Kidney epithelial cell (primary cell): ENCODE results near the gene SLX1A. TPM values are rescaled to one million over a fixed set of nuclear protein-coding genes. Genes with fewer than 3 reads are reported as not detected.
"Not testable (repeated sequence)": the region's sequence is repeated elsewhere in the genome, so short reads cannot be mapped to it uniquely, and the experiment has no call there.

Source experiments
- DNase-seq: peaks from one replicate; pipeline ENCODE4 v3.0.0-alpha.2; 2010; ENCODE audit warnings: low read depth
- H3K27me3 ChIP-seq: 2 replicates; pipeline ENCODE4 v1.6.0; 2011; ENCODE audit warnings: low read length; ENCODE audit not compliant: control insufficient read depth, insufficient read depth
- H3K36me3 ChIP-seq: 2 replicates; pipeline ENCODE4 v1.5.1; 2011; ENCODE audit warnings: low read length; ENCODE audit not compliant: control insufficient read depth, insufficient read depth
- H3K4me3 ChIP-seq: 2 replicates; pipeline ENCODE4 v1.5.1; 2011; ENCODE audit warnings: low read depth, mild to moderate bottlenecking, control low read depth, low read length
- total RNA-seq: library from RNA; depleted of rRNA; stranded (reverse); fragments of >200 nt; gene quantifications from 2 replicates; pipeline ENCODE4 v1.2.3, GENCODE V29; 2015
- TF ChIP-seq, protein P1 (sequence below): IDR thresholded peaks from 2 replicates; pipeline ENCODE4 v1.5.1; 2011; ENCODE audit warnings: mild to moderate bottlenecking, moderate library complexity, low read length, control low read depth, inconsistent platforms; ENCODE audit not compliant: insufficient read depth, poor library complexity, severe bottlenecking

SLX1A gene
- total RNA-seq, 1 donor from 2014 or later = 35.0 TPM

DNA sequence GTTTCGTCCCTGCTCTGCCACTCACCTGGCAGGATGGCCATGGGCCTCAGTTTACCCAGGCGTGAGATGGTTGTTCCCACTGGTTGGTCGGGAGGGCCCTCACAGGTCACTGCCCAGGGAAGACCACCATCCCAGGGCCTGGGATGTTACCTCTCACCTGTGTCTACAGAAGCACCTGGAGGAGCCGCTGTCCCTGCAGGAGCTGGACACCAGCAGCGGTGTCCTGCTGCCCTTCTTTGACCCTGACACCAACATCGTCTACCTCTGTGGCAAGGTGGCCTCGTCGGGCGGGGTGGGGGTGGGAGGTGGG is 6.2 kb upstream of the SLX1A start:
- H3K4me3 ChIP-seq = no peak overlapping the region
- H3K27me3 ChIP-seq = no peaks in the 10 kb centered on the region
- H3K36me3 ChIP-seq = no peaks in the 10 kb centered on the region
- no peak for DNase-seq
- TF ChIP-seq, protein P1, sequence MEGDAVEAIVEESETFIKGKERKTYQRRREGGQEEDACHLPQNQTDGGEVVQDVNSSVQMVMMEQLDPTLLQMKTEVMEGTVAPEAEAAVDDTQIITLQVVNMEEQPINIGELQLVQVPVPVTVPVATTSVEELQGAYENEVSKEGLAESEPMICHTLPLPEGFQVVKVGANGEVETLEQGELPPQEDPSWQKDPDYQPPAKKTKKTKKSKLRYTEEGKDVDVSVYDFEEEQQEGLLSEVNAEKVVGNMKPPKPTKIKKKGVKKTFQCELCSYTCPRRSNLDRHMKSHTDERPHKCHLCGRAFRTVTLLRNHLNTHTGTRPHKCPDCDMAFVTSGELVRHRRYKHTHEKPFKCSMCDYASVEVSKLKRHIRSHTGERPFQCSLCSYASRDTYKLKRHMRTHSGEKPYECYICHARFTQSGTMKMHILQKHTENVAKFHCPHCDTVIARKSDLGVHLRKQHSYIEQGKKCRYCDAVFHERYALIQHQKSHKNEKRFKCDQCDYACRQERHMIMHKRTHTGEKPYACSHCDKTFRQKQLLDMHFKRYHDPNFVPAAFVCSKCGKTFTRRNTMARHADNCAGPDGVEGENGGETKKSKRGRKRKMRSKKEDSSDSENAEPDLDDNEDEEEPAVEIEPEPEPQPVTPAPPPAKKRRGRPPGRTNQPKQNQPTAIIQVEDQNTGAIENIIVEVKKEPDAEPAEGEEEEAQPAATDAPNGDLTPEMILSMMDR = no peak

DNA sequence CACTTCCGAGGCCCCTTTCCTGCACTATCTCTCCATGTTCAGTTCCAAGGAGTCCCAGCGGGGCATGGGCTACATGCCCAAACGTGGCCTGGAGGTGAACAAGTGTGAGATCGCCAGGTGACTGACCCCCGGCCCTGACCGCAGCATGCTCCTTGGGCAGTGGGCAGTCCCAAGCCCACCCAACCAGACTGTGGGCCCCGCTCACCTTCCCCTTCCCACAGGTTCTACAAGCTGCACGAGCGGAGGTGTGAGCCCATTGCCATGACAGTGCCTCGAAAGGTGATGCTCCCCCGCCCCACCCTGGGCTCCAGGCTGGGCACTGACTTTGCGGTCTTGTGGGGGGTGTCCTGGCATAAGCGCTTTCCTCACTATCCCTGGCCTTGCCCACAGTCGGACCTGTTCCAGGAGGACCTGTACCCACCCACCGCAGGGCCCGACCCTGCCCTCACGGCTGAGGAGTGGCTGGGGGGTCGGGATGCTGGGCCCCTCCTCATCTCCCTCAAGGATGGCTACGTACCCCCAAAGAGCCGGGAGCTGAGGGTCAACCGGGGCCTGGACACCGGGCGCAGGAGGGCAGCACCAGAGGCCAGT is 5.6 kb upstream of the SLX1A start:
- Histone ChIP-seq H3K36me3 (no peaks in the 10 kb centered on the region), H3K4me3 (no peak overlapping the region), H3K27me3 (no peaks in the 10 kb centered on the region)
- TF ChIP-seq, protein P1 = no peak
- no peak for DNase-seq

DNA sequence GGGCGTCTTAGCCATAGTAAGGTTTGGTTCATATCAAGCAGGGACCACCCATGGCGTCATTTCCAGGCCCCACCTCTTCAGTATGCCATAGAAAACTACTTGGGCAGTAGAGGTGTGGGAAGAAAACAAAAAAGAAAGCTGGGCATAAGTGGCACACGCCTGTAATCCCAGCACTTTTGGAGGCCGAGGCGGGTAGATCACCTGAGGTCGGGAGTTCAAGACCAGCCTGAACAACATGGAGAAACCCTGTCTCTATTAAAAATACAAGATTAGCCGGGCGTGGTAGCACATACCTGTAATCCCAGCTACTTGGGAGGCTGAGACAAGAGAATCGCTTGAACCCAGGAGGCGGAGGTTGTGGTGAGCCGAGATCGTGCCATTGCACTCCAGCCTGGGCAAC is 2.5 kb upstream of the SLX1A start:
- DNase-seq, H3K36me3 ChIP-seq, H3K27me3 ChIP-seq, H3K4me3 ChIP-seq: not testable (repeated sequence)

DNA sequence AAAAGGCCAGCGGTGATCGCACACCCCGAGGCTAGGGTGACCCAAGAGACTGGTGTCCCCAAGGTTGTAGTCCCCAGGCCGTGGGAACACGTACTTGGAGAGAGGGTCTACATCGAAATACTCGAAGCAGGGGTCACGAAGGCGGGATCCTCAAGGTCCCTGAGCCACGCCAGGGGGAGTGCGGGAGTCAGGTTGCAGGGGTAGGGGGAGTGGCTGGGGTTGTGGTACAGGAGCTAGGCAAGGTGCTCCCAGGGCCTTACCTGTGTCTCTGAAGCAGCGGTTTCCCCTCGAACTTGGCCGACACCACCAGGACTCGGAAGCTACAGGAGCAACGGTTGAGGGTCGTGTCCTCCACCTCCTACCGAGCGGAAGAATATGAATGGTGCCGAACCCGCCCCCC is 577 bp upstream of the SLX1A start:
- not testable (repeated sequence) for DNase-seq, H3K27me3 ChIP-seq

DNA sequence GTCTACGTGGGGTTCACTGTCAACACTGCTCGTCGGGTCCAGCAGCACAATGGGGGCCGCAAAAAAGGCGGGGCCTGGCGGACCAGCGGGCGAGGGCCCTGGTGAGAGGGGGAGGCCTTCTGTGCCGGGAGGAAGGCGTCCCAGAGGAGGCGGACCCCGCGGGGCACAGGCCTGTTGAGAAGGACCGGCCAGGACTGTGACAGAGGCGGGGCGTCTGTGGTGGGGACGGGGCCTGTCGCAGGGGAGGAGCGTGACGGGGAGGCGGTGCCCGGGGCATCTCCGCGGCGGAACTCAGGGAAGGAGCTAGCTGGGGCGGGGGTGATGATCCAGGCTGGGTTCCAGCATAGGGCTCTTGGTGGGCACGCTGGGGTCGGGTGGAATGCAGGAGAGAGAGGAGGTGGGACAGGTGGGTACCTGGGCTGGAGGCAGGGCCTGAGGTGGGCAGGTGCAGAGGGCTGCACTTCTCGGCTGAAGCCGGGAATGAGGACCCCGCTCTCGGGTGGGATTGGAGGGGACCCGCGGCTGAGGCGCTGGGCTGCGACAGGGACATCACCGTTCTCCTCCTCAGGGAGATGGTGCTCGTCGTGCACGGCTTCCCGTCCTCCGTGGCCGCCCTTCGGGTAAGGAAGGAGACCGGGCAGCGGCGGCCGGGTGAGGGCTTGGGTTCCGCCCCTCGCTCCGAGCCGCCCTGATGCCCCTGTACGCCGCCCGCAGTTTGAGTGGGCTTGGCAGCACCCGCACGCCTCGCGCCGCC is 674 bp downstream of the SLX1A start:
- peak overlapping the region; percentile 47 for H3K4me3 ChIP-seq
- DNase-seq, H3K27me3 ChIP-seq, H3K36me3 ChIP-seq: not testable (repeated sequence)

More for the DNA sequence above, 577 bp upstream of the SLX1A start:
- not testable (repeated sequence) for H3K4me3 ChIP-seq, H3K36me3 ChIP-seq

DNA sequence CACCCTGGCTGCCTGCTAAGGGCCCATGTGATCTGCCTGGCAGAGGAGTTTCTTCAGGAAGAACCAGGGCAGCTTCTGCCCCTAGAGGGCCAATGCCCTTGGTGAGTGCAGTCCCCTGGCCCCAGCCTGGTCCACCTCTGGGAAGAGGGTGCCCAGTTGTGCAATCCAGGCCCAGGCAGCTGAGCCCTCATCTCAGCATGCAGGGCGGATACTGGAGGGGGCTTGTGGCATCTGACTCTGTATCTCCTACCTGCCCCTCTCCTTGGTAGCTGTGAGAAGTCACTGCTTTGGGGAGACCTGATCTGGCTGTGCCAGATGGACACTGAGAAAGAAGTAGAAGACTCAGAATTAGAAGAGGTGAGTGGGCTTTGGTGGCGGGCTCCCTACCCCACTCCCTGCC is 3.3 kb downstream of the SLX1A start:
- DNase-seq, H3K4me3 ChIP-seq, H3K27me3 ChIP-seq, H3K36me3 ChIP-seq: not testable (repeated sequence)

DNA sequence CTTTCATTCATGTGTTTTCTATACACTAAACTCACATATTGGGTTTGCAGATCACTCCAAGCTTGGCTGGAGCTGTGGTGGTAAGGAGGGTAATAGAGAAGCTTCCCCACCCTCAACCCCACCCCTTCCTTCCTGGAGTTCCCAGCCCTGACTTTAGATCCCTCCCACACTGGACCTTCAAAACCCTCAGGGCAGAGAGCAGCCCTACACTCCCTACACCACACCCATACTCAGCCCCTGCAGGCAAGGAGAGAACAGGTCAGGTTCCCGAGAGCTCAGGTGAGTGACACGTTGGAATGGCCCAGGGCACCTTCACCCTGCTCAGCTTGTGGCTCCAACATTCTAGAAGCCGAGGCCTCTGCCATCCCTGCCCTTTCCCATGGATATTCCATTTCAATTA is 5.4 kb downstream of the SLX1A start, which contains the start of gene SULT1A3:
TSS of gene SULT1A3 (plus strand) at position 207 of the 400 bp plus-strand sequence. CDS start 1,474 bp downstream, outside the sequence.
- H3K36me3 ChIP-seq, H3K27me3 ChIP-seq, H3K4me3 ChIP-seq, DNase-seq: not testable (repeated sequence)

DNA sequence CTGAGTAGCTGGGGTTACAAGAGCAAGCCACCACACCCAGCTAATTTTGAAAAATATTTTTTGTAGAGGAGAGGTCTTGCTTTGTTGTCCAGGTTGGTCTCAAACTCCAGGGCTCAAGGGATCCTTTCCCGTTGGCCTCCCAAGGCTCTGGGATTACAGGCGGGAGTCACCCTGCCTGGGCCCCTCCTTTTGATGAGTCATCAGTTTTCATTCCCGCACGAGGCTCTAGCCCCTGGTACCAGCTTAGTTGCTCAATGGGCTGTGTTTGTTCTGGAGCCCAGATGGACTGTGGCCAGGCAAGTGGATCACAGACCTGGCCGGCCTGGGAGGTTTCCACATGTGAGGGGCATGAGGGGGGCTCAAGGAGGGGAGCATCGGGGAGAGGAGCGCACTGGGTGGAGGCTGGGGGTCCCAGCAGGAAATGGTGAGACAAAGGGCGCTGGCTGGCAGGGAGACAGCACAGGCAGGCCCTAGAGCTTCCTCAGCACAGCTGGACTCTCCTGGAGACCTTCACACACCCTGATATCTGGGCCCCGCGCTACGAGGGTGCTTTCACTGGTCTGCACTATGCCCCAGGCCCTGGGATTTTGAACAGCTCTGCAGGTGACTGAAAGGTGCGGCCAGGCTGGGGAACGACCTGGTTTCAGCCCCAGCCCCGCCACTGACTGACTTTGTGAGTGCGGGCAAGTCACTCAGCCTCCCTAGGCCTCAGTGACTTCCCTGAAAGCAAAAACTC is 6.1 kb downstream of the SLX1A start:
- not testable (repeated sequence) for H3K27me3 ChIP-seq, DNase-seq

DNA sequence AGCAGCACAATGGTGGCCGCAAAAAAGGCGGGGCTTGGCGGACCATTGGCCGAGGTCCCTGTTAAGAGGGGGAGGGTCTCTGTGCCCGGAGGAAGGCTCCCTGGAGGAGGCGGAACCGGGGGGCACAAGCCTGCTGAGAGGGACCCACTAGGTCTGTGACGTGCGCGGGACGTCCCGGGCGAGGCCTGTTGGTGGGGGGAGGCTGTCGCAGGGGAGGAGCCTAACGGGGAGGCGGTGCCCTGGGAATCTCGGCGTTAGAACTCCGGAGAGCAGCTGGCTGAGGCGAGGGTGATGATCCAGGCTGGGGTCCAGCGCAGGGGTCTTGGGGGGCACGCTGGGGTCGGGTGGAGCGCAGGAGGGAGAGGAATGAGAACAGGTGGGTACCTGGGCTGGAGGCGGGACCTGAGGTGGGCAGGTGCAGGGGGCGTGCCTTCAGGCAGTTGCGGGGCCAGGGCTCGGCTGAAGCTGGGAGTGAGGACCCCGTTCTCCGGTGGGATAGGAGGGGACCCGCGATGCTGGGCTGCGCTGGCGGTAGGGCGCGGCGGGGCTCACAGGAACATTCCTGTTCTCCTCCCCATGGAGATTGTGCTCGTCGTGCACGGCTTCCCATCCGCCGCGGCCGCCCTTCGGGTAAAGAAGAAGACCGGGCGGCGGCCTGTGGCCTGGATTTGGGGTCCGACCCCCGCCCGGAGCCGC is 12.0 kb downstream of the SLX1A start:
- DNase-seq, H3K27me3 ChIP-seq, H3K36me3 ChIP-seq: not testable (repeated sequence)
- H3K4me3 ChIP-seq = peak overlapping the region; percentile 50

More for the DNA sequence above, 6.1 kb downstream of the SLX1A start:
- not testable (repeated sequence) for H3K4me3 ChIP-seq, H3K36me3 ChIP-seq

DNA sequence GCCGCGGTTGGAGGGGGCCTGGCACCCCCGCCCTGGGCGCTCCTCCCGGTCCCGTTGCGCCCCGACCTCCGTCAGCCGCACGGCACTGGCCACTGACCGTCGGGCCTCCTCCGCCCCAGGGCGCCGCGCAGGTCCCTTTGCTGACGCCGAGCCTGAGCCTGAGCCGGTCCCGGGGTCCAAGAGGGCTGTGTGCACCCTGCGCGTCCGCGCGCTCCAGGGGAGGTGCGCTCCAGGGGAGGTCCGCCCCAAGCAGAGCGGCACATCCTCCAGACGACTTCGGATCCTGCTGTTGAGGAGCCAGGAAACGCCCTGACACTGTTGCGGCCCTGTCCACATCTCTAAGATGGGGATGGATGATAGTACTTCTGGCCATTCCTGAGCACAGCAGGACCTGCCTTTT is 12.6 kb downstream of the SLX1A start:
- not testable (repeated sequence) for H3K4me3 ChIP-seq, H3K36me3 ChIP-seq, DNase-seq, H3K27me3 ChIP-seq

DNA sequence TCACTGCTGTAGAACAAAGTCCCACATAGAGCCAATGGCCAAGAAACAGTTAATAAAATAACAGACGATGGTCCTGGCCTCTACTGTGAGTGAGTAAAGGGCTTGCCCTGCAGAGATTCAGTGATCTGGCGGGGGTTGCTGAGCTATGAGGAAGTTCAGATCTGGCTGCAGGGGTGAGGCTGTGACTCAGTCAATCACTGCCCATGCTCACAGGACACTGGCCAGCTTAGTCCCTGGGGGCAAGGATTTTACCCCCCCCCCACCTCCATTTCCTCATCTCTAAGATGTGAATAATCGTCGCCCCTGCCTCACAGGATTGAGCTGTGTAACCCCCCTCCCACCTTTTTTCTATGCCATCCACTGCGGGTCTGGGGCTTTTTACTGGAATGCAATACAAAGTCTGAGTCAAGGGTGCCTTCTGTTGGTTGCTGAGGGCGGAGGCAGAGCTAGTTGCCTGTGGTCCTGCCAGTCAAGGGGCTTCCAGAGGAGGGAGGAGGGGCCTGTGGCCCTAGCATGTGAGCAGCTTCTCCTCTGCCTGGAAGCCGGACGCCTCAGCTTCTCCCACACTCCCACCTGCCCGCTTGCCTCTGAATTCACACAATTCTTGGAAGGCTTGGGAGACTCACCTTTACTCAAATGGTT is 13.5 kb downstream of the SLX1A start:
- not testable (repeated sequence) for H3K4me3 ChIP-seq, H3K27me3 ChIP-seq, H3K36me3 ChIP-seq, DNase-seq

DNA sequence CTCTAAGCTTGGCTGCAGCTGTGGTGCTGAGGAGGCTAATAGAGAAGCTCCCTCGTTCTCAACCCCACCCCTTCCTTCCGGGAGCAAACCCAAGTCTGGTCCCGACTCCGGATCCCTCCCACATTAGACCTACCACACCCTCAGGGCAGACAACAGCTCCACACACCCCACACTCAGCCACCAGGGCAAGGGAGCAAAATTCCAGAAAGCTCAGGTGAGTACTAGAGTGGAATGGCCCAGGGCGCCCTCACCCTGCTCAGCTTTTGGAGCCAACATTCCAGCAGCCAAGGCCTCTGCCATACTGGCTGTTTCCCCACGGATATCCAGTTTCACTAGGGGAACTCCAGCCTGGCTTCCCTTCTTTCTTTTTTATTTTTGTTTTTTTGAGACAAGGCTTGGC is 15.4 kb downstream of the SLX1A start:
- H3K36me3 ChIP-seq, DNase-seq, H3K27me3 ChIP-seq, H3K4me3 ChIP-seq: not testable (repeated sequence)
